ENCODE measurements around the gene STK24. TPM values are rescaled to one million over a fixed set of nuclear protein-coding genes. Genes with fewer than 3 reads are reported as not detected.
"Not testable (repeated sequence)": the region's sequence is repeated elsewhere in the genome, so short reads cannot be mapped to it uniquely, and the experiment has no call there.

Gene STK24
- total RNA-seq, 1 experiment from 2014 or later, result 133 TPM

GRCh38 chr13:98413278-98413677, 163.6 kb downstream of the STK24 start:
- not testable (repeated sequence) for H3K4me1 ChIP-seq (replicated peaks); H3K4me3 ChIP-seq; H3K9me3 ChIP-seq (replicated peaks); H3K27me3 ChIP-seq (replicated peaks); H3K27ac ChIP-seq; DNase-seq (ENCODE audit: low read depth in 1 of 2, low spot score in 2 of 2)
- peaks cover 41% of the 10 kb centered on the region for H3K36me3 ChIP-seq

- DNase-seq (ENCODE audit: low read depth in 1 of 2, low spot score in 2 of 2), result no peak
- Histone ChIP-seq H3K36me3 (peaks cover 38% of the 10 kb centered on the region), H3K27ac (no peak overlapping the region)
These were observed 165.2 kb downstream of the STK24 start for GRCh38 chr13:98411617-98412265.

GRCh38 chr13:98411013-98411412, 165.9 kb downstream of the STK24 start:
- H3K27ac ChIP-seq, result no peak overlapping the region
- no peak overlapping the region for H3K4me3 ChIP-seq
- H3K9me3 ChIP-seq (replicated peaks), result no peaks in the 10 kb centered on the region
- DNase-seq (ENCODE audit: low read depth in 1 of 2, low spot score in 2 of 2), result no peak
- no peaks in the 10 kb centered on the region for H3K4me1 ChIP-seq (replicated peaks)
- H3K27me3 ChIP-seq (replicated peaks), result no peaks in the 10 kb centered on the region; the same call in 1 of the 2 replicates
- H3K36me3 ChIP-seq, result peaks cover 34% of the 10 kb centered on the region

More at GRCh38 chr13:98411617-98412265, 165.2 kb downstream of the STK24 start:
- Histone ChIP-seq H3K4me3 (no peak overlapping the region), H3K9me3 (replicated peaks) (no peaks in the 10 kb centered on the region), H3K27me3 (replicated peaks) (no peaks in the 10 kb centered on the region; the same call in 1 of the 2 replicates), H3K4me1 (replicated peaks) (no peaks in the 10 kb centered on the region)

- Histone ChIP-seq H3K4me1 (replicated peaks) (no peaks in the 10 kb centered on the region), H3K27ac (no peak overlapping the region), H3K9me3 (replicated peaks) (no peaks in the 10 kb centered on the region), H3K36me3 (peaks cover 32% of the 10 kb centered on the region), H3K4me3 (no peak overlapping the region), H3K27me3 (replicated peaks) (peaks cover 2% of the 10 kb centered on the region; the same call in 1 of the 2 replicates)
- DNase-seq (ENCODE audit: low read depth in 1 of 2, low spot score in 2 of 2), result no peak
These were observed 166.3 kb downstream of the STK24 start for GRCh38 chr13:98410612-98411011.

- H3K4me1 ChIP-seq (replicated peaks), result no peaks in the 10 kb centered on the region
- H3K4me3 ChIP-seq, result no peak overlapping the region
- H3K9me3 ChIP-seq (replicated peaks), result no peaks in the 10 kb centered on the region
- peaks cover 3% of the 10 kb centered on the region; the same call in 1 of the 2 replicates for H3K27me3 ChIP-seq (replicated peaks)
- no peak overlapping the region for H3K27ac ChIP-seq
- DNase-seq (ENCODE audit: low read depth in 1 of 2, low spot score in 2 of 2), result no peak
- H3K36me3 ChIP-seq, result peaks cover 28% of the 10 kb centered on the region
These were observed 167.6 kb downstream of the STK24 start for GRCh38 chr13:98409281-98409680.

GRCh38 chr13:98407575-98407974, 169.3 kb downstream of the STK24 start:
- Histone ChIP-seq H3K4me1 (replicated peaks) (no peaks in the 10 kb centered on the region), H3K4me3 (no peak overlapping the region), H3K36me3 (peaks cover 17% of the 10 kb centered on the region), H3K9me3 (replicated peaks) (no peaks in the 10 kb centered on the region), H3K27me3 (replicated peaks) (peaks cover 3% of the 10 kb centered on the region; the same call in 1 of the 2 replicates), H3K27ac (no peak overlapping the region)
- DNase-seq (ENCODE audit: low read depth in 1 of 2, low spot score in 2 of 2), result no peak

GRCh38 chr13:98406971-98407370, 169.9 kb downstream of the STK24 start:
- Histone ChIP-seq H3K27ac (no peak overlapping the region), H3K4me1 (replicated peaks) (no peaks in the 10 kb centered on the region), H3K9me3 (replicated peaks) (no peaks in the 10 kb centered on the region), H3K36me3 (peaks cover 11% of the 10 kb centered on the region), H3K4me3 (no peak overlapping the region), H3K27me3 (replicated peaks) (0 out of 2 replicates have a peak, but pooled peaks cover 3% of the 10 kb centered on the region)
- no peak for DNase-seq (ENCODE audit: low read depth in 1 of 2, low spot score in 2 of 2)

GRCh38 chr13:98406427-98406826, 170.5 kb downstream of the STK24 start:
- Histone ChIP-seq H3K4me1 (replicated peaks) (no peaks in the 10 kb centered on the region), H3K36me3 (peaks cover 9% of the 10 kb centered on the region), H3K4me3 (no peak overlapping the region), H3K9me3 (replicated peaks) (no peaks in the 10 kb centered on the region), H3K27ac (no peak overlapping the region), H3K27me3 (replicated peaks) (0 out of 2 replicates have a peak, but pooled peaks cover 3% of the 10 kb centered on the region)
- no peak for DNase-seq (ENCODE audit: low read depth in 1 of 2, low spot score in 2 of 2)

- H3K36me3 ChIP-seq, result peaks cover 9% of the 10 kb centered on the region
- no peak overlapping the region for H3K27ac ChIP-seq
- 0 out of 2 replicates have a peak, but pooled peaks cover 5% of the 10 kb centered on the region for H3K27me3 ChIP-seq (replicated peaks)
- no peaks in the 10 kb centered on the region for H3K4me1 ChIP-seq (replicated peaks)
- DNase-seq (ENCODE audit: low read depth in 1 of 2, low spot score in 2 of 2), result no peak
- no peak overlapping the region for H3K4me3 ChIP-seq
- no peaks in the 10 kb centered on the region for H3K9me3 ChIP-seq (replicated peaks)
These were observed 171.1 kb downstream of the STK24 start for GRCh38 chr13:98405690-98406344.

GRCh38 chr13:98405107-98405571, 171.8 kb downstream of the STK24 start:
- DNase-seq (ENCODE audit: low read depth in 1 of 2, low spot score in 2 of 2), result no peak
- H3K9me3 ChIP-seq (replicated peaks), result no peaks in the 10 kb centered on the region
- H3K27ac ChIP-seq, result no peak overlapping the region
- H3K36me3 ChIP-seq, result peaks cover 8% of the 10 kb centered on the region
- no peaks in the 10 kb centered on the region for H3K4me1 ChIP-seq (replicated peaks)
- H3K4me3 ChIP-seq, result no peak overlapping the region
- 0 out of 2 replicates have a peak, but pooled peaks cover 8% of the 10 kb centered on the region for H3K27me3 ChIP-seq (replicated peaks)

GRCh38 chr13:98403076-98403475, 173.8 kb downstream of the STK24 start:
- Histone ChIP-seq H3K9me3 (replicated peaks) (no peaks in the 10 kb centered on the region), H3K27ac (no peak overlapping the region), H3K4me3 (no peak overlapping the region), H3K36me3 (no peaks in the 10 kb centered on the region), H3K27me3 (replicated peaks) (0 out of 2 replicates have a peak, but pooled peaks cover 8% of the 10 kb centered on the region), H3K4me1 (replicated peaks) (no peaks in the 10 kb centered on the region)
- no peak for DNase-seq (ENCODE audit: low read depth in 1 of 2, low spot score in 2 of 2)

- no peak overlapping the region for H3K27ac ChIP-seq
- H3K9me3 ChIP-seq (replicated peaks), result no peaks in the 10 kb centered on the region
- H3K36me3 ChIP-seq, result peaks cover 2% of the 10 kb centered on the region; the same call in 1 of the 2 replicates
- H3K27me3 ChIP-seq (replicated peaks), result peaks cover 8% of the 10 kb centered on the region; the same call in 1 of the 2 replicates
- DNase-seq (ENCODE audit: low read depth in 1 of 2, low spot score in 2 of 2), result no peak
- H3K4me1 ChIP-seq (replicated peaks), result no peaks in the 10 kb centered on the region
- no peak overlapping the region for H3K4me3 ChIP-seq
These were observed 175.0 kb downstream of the STK24 start for GRCh38 chr13:98401934-98402333.

- no peak overlapping the region for H3K27ac ChIP-seq
- H3K4me3 ChIP-seq, result no peak overlapping the region
- H3K4me1 ChIP-seq (replicated peaks), result no peaks in the 10 kb centered on the region
- DNase-seq (ENCODE audit: low read depth in 1 of 2, low spot score in 2 of 2), result no peak
- no peaks in the 10 kb centered on the region for H3K9me3 ChIP-seq (replicated peaks)
- H3K27me3 ChIP-seq (replicated peaks), result peaks cover 5% of the 10 kb centered on the region; the same call in 1 of the 2 replicates
- peaks cover 13% of the 10 kb centered on the region for H3K36me3 ChIP-seq
These were observed 177.2 kb downstream of the STK24 start for GRCh38 chr13:98399756-98400155.

GRCh38 chr13:98398581-98398980, 178.3 kb downstream of the STK24 start:
- H3K36me3 ChIP-seq, result peaks cover 20% of the 10 kb centered on the region
- H3K27me3 ChIP-seq (replicated peaks), result peaks cover 5% of the 10 kb centered on the region; the same call in 1 of the 2 replicates
- no peaks in the 10 kb centered on the region for H3K4me1 ChIP-seq (replicated peaks)
- no peaks in the 10 kb centered on the region for H3K9me3 ChIP-seq (replicated peaks)
- H3K4me3 ChIP-seq, result no peak overlapping the region
- DNase-seq (ENCODE audit: low read depth in 1 of 2, low spot score in 2 of 2), result no peak
- no peak overlapping the region for H3K27ac ChIP-seq

Measured in SJSA1 (cell line).